ENCODE results near the gene MOBP.
A peak's percentile ranks its signal among the peaks of the same experiment; 100 is the strongest.

Gene MOBP

DNA sequence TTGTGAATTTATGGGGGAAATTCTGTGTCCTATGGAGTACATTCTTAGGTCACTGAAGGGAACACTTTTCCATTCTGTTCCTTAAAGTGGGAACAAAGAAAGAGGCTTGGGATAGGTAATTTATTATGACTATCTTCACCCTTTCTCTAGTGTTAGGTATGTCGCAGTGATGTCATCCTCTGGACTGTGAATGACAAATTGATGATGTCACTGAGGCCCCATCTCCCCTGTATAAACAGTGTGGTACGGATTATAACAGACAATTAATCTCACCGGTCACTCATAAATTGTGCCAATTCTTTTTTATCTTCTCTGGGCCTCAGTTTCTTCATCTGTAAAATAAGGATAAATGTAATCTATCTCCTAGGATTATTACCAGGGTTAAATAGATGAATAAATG, 23.5 kb downstream of the MOBP start:
- DNase-seq (ENCODE audit: low read depth, low spot score) = no peak
- no peak overlapping the region for H3K27ac ChIP-seq

DNA sequence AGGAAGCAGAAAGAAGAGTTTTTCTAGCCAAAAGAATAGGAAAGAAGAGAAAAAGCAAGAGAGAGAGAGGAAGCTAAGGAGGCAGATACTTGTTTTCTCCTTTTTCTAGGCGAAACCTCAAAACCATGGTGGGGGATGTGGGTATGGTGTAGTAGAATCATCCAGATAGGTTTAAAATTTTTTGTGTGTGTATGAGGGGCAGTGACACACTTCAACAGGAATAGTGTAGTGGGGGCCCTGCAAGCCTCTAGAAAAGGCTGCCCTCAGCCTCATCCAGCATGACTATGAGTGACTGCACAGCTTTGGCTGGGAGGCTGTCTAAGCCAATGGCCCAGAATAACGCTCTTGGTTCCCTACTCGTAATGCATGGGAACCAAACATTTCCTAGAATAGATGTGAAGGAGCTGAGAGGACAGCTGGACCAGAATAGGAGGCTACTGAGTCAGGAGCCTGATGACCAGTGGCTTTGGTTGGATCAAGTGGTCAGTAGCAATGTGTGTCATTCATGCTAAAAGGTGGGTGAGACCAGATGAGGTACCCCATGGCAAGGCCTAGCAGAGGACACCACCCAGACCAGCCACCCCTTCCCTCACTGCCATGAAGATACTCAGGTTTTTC, 24.4 kb downstream of the MOBP start:
- DNase-seq (ENCODE audit: low read depth, low spot score) = no peak
- H3K27ac ChIP-seq = no peak overlapping the region

DNA sequence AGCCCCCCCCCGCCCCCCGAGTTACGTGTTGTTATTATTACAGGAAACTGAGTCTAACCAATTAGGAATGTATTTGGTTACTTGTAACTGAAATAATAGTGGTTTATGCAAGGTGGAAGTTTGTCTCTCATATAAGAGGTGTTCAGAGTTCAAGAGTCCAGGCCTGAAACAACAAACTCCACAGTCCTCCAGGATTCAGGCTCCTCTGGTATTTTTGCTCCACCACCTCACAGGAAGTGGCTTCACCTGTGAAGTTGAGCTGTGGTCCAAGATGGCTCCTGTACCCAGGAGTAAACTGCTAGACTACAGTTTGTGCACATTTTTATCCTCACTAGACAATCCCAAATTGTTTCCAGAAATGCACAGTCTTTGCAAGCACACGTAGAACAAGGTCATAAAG, 27.3 kb downstream of the MOBP start:
- H3K27ac ChIP-seq = no peak overlapping the region
- no peak for DNase-seq (ENCODE audit: low read depth, low spot score)

DNA sequence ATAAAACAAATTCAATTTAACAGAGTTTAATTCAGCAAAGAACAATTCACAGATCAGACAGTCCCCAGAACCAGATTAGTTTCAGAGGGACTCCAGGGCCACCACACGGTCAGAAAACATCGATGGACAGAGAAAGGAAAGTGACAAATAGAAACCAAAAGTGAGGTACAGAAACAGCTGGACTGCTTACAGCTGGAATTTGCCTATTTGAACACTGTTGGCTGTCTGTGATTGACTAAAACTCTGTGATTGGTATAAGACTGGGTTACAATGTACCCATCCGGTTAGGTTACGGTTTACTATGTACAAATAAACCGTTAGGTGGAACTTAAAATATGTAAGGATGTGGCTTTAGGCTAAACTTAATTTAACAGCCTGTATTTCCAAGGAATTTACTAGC, 30.3 kb downstream of the MOBP start:
- DNase-seq (ENCODE audit: low read depth, low spot score) = no peak
- H3K27ac ChIP-seq = no peak overlapping the region

DNA sequence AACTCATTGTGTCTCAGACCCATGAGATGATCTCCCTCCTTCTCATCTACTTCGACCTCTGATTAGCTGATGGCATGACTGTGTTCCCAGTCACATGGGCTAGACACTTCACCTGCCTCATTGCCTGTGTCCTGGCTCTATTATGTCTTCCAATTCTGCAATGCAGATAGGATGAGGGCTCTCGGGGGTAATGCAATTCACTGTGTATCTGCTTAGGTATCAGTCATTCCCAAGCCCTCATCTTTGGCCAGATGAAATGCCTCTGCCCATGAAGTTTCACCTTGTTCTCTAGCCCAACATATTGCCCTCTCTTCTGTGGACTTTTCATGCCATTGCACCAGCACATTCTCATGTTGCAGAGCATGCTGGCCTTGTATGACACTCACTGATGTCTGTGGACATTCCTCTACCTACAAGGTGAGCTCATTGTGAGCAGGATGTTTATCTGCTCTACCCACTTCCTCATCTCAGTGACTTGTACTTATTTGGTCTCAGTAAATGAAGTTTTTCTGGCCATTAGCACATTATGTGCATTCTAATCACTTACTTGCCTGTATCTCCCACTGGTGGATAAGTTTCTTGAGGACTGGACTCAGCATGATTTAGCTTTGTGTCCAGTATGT, 32.3 kb downstream of the MOBP start:
- peak; percentile 31 for DNase-seq (ENCODE audit: low read depth, low spot score)
- peak overlapping the region; percentile 17 for H3K27ac ChIP-seq

DNA sequence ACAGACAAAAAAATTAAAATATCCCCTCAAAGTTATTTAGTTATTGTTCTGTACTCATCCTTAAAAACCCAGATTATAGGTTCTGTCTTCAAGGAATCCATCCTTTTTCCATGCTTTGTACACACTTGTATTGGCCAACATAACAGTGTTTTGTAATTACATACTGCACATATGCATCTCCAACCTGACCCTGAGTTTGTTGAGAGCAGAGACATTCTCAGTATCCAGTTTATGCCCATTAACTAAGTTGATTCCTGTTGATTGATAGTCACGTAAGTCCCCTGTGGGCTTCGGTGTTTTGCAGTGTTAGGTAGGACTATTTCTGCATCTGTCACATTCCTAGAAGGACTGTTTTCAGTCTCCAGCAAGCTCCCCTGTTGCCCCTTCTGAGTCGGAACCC, 33.6 kb downstream of the MOBP start:
- DNase-seq (ENCODE audit: low read depth, low spot score) = no peak
- H3K27ac ChIP-seq = no peak overlapping the region

DNA sequence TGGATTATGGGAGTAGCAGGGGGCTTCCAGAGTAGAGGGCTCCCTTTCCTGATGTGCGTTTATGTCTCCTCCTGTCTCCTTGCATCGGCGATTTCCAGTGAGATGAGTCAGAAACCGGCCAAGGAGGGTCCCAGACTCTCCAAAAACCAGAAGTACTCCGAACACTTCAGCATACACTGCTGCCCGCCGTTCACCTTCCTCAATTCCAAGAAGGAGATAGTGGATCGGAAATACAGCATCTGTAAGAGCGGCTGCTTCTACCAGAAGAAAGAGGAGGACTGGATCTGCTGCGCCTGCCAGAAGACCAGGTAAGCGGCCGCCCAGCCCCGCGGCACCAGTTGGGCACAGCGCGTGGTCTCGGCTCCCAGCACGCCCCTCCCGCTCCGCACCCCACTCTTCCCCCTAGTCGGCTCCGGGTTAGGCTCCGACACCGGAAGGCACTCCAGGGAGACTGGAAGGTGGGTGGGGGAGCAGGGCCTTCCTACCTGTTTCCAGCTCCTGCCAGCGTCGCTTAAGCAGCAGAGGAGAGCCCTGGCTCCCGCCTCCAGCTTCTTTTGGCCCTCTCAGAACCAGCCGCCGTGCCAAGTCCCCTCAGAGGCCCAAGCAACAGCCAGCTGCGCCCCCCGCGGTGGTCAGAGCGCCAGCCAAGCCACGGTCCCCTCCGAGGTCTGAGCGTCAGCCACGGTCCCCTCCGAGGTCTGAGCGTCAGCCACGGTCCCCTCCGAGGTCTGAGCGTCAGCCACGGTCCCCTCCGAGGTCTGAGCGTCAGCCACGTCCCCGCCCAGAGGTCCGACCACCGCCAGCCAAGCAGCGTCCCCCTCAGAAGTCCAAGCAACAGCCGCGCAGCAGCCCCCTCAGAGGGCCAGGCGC, 34.7 kb downstream of the MOBP start:
- DNase-seq (ENCODE audit: low read depth, low spot score) = no peak
- H3K27ac ChIP-seq = no peak overlapping the region

DNA sequence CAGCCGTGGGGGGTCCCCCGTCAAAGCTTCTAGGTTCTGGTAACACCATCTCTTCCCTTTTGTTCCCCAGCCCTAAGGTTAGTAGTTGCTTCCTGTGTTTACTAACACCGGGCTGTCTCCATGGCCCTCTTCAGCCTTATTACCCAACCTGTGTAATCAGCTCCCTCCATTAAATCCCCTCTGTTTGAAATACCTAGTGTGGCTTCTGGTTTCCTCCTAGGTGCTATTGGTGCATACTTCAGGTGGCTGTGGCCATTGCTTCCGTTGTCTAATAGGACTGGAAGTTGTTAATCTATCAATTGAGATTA, 35.3 kb downstream of the MOBP start:
- no peak for DNase-seq (ENCODE audit: low read depth, low spot score)
- H3K27ac ChIP-seq = no peak overlapping the region

DNA sequence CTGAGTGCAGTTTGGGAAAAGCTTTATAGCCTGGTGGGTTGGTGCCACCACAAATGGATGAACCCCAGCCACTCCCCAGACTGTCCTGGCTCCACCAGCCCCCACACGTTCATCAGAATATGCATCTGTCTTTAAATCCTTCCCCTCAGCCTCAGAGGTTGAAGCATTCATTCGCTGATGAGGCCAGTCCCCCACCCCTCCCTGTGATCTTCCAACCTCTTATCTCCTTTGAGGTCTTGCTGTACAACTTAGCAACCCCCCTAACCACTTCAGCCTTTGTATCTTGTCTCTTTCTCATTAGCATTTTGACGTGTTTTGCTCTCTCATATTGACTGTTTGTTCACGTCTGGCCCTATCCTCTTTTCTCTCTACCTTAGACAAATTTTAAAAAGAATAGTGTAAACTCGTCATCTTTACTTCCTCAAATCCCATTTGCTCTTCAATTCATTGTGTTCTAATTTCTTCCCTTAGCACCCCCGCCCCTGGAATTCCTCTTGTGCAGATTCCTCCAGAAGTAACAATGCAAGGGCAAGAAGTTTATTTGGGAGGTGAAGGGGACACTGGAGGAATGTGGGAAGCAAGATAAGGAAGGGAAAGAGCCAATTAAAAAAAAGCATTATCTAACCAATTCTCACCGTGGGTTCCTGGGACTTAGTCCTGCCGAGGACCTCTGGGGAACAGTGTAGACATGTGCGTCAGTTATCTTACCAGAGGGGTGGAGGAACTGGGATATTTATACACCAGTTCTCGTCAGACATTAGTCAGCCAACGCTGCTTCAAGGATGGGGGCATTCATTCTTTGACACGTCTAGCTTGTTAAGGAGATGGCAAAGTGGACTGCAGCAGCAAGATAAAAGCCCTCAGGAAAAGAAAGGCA, 38.6 kb downstream of the MOBP start:
- no peak overlapping the region for H3K27ac ChIP-seq
- DNase-seq (ENCODE audit: low read depth, low spot score) = no peak

DNA sequence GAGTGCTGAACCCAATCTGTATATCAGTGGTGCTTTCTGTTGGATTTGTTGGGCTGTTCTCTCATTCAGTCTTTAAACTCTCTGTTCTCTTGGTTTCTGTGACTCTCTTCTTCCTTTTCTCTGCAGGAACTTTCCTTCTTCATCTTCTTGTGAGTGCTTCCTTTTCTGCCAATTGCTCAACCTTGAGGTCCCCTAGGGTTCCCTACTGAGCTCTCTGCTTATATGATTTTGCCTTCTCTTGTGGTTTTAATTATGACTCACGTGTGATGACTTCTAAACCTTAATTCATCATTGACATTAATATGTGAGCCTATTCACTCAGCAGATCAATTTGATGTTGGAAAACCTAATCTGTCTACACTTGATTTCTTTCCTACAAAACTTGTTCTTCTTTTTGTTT, 39.4 kb downstream of the MOBP start:
- DNase-seq (ENCODE audit: low read depth, low spot score) = no peak
- no peak overlapping the region for H3K27ac ChIP-seq

DNA sequence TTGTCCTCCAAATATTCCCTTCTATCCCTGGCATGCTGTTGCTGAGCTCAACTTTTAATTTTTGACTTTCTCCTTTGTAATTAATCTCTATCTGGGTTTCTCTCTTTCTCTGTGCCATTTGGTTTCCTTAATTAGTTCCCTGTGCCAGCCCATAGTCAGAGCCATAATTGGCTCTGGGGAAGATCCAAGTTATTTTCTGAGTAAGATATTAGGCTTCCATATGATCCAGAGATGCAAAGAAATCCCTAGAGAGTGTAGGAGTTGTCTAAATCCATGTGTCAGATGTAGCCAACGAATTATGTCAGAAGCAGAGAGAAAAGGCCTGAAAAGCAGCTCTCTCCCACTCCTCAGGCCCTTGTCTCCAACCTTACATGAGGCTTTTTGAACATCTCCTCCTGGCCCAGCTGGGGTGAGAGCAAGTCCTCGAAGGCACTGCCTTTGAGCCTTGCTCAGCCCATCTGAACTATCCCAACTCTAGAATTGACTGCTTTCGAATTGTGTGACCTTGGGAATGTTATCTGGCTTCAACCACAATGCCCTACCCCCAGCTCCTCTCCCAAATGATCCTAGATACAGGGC, 46.4 kb downstream of the MOBP start:
- no peak overlapping the region for H3K27ac ChIP-seq
- DNase-seq (ENCODE audit: low read depth, low spot score) = no peak

DNA sequence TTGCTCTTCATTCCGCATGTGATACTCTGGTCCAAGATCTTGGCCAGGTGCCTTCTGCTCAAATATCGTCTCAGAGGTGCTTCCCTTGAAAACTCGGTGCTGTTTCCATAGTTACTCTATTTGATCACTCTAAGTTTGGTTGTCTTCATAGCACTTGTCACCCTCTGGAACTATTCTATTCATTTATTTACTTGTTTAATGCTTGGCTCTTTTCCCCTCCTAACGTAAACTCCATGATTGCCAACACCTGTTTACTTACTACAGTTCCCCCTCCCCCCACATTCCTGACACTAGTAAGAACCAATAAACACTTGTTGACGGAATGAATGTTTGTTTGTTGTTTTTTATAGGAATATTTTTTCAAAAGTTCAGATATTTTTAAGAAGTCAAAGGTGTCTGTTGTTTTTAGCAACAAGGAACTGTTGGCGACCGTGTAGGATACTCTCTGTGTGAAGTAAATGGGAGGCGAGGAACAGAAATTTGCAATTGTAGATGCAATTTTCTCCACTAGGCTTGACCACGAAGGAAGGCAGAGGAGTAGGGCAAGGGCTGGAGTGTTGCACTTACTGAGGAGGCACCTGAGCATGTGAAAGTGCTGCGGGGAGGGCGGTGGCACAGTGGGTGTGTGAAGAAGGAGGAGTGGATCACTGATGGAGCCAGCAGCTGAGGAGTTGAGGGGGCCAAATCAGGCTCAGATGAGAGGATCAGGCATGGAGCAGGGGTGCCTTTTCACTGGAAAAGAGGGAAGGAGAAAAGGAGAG, 48.4 kb downstream of the MOBP start:
- no peak overlapping the region for H3K27ac ChIP-seq
- no peak for DNase-seq (ENCODE audit: low read depth, low spot score)

DNA sequence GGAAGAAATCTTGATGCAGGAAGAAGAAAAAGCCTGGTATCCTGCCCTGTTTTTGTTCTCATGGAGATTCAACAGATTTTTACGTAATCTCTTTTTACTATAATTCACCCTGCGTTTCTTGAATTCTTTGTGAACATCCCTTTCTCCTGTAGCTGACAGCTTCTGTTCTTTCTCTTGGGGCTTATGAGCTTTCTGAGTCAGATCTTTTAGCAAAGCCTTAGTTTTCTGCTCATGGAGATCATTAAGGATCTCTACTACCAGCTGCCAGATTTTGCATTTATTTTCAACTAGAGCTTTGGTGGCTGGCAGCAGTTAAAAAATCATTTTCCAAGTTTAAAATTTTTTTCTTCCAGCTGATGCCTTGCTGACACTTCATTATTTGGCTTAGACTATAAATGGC, 51.6 kb downstream of the MOBP start:
- no peak overlapping the region for H3K27ac ChIP-seq
- DNase-seq (ENCODE audit: low read depth, low spot score) = no peak

DNA sequence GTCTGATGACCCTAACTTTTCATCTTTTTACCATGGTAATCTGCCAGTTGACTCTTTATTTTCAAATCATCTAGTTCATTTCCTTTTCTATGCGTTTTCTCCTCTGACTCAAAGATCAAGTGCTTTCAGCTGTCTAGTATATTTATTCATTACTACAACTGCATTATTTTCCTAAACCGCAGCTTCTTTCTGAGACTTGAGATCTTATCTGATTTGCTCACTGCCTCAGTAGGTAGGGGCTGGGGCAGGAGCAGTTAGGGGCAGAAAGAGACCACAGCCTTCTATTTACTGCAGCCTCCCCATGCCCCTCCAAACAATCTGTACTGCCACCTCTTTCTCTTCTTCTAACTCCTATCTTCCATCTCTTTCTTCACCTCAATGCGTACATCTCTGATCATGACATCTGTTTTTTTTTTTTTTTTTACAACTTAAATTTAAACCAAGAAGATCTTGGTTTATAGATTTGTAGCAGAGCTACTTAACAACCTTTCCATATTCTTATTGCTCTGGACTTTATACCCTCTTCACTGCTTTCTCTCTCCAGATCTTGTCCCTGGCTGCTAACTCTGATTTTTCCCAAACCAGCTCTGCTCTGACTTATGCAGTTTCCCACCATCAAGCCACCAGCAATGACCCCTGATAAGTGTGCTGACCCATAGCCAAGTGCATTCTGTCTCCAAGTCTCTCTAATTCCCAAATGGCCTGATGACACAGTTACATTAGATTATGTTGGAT, 52.2 kb downstream of the MOBP start:
- DNase-seq (ENCODE audit: low read depth, low spot score) = no peak
- H3K27ac ChIP-seq = no peak overlapping the region

DNA sequence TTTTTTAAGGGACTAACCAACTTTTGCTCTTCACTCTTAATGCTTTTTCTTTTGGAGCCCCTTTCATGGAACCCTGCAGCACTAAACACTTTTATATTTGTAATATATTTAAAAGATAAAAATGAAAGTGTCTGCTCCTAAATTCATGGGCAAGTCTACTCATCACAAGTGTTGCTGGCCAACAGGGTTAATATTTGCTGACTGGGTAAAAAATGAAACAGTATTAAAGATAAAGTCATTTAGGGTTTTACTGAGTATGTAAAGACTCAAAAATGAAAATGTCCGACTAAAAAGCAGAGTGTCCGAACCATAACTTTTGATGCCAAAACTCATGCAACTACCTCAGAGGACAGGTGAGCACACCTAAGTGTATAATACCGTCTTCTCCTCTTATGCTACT, 54.0 kb downstream of the MOBP start:
- no peak for DNase-seq (ENCODE audit: low read depth, low spot score)

DNA sequence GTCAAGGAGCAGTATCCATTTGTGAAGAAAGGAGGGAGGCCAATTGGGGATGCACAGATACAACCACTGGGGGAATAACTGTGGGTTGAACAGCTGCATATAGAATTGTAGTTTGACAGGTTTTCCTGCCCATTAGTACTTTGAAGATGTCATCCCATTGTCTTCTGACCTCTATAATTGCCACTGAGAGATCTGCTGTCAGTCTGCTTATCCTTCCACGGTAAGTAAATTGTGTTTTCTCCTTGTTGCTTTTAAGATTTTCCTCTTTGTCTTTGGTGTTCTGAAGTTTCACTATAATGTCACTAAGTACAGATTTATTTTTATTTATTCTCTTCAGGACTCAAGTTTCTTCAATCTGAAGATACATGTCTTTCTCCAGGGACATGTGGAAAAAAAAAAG, 56.6 kb downstream of the MOBP start:
- H3K27ac ChIP-seq = no peak overlapping the region

More for the DNA sequence above, 54.0 kb downstream of the MOBP start:
- no peak overlapping the region for H3K27ac ChIP-seq

DNA sequence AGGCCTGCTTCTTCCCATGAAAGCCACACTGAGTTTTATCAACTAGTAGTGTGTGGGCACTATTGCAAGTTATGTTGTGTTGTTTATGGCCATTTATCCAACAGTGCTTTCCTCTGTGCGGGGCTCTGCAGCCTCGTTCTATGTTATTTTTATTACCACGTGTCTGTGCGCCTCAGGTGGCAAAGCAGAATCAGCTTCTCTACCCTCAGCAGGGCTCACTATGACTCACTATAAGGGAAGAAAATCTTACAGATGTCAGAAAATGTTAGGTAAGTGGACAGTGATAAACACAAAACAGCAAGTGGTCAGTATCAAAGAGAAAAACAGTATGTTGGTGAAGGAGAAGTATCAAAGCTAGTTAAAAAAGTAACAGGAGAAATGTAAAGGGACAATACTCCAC, 61.4 kb downstream of the MOBP start:
- no peak for DNase-seq (ENCODE audit: low read depth, low spot score)
- no peak overlapping the region for H3K27ac ChIP-seq

More for the DNA sequence above, 56.6 kb downstream of the MOBP start:
- DNase-seq (ENCODE audit: low read depth, low spot score) = no peak

DNA sequence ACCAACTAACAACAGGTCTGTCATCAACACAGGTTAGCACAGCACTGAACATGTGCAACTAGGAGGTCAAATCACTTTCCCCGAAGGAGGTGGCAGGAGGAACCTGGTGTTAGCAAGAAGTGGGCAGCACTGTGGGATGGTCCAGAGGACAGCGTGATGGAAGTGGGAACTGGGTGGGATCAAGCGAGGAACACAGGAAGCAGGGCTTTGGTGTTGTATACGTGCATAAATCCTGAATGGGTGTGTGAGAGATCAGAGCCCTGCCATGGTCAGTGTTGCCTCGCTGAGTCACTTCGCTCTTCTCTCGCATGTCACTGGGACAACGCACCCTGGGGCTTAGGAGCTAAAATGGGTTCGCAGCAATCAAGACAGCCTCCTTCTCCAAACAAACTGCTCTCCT, 62.1 kb downstream of the MOBP start:
- no peak overlapping the region for H3K27ac ChIP-seq
- DNase-seq (ENCODE audit: low read depth, low spot score) = no peak

DNA sequence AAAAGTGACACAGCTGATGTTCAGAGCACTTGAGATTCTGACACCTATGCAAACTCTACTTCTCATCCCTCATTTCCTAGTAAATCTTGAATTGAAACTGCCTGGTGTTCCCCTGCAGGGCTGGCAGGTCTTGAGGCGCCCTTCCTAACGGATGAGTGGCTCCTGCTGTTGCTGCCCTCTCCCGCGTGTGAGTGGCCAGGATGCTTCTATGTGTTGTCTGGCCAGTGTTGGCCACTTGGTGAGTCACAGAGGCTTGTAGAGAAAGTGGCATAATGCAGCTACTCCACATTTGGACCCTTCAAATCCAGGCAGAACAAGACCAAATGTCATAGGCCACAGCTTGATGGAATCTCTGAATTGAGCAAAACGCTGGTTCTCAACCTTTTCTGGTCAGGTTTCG, 63.6 kb downstream of the MOBP start:
- H3K27ac ChIP-seq = no peak overlapping the region
- no peak for DNase-seq (ENCODE audit: low read depth, low spot score)

Measured in epithelial cell of prostate (primary cell).